Suprapubic skin (tissue), 4 donors: ENCODE measurements around the gene MYL6B. TPM values are rescaled to one million over a fixed set of nuclear protein-coding genes. Genes with fewer than 3 reads are reported as not detected.

Experiments used
- DNase-seq, 2 donors: peaks; one replicate each; pipeline ENCODE4 v3.0.0-alpha.2; 2019; ENCODE audit warnings: low spot score in 2 of 2
- H3K27ac ChIP-seq: fragments of 200-600 bp; sonication (generic); one replicate; pipeline ENCODE4 v1.5.1; 2019
- H3K27me3 ChIP-seq: fragments of 200-600 bp; sonication (generic); one replicate; pipeline ENCODE4 v1.5.1; 2019
- H3K36me3 ChIP-seq: fragments of 200-600 bp; sonication (generic); one replicate; pipeline ENCODE4 v1.5.1; 2019
- H3K4me1 ChIP-seq: fragments of 200-600 bp; sonication (generic); one replicate; pipeline ENCODE4 v1.5.1; 2019
- H3K4me3 ChIP-seq: fragments of 200-600 bp; sonication (generic); one replicate; pipeline ENCODE4 v1.5.1; 2019; ENCODE audit warnings: mild to moderate bottlenecking
- H3K9me3 ChIP-seq: fragments of 200-600 bp; sonication (generic); one replicate; pipeline ENCODE4 v1.5.1; 2019
- CTCF ChIP-seq, 2 donors: fragments of 200-600 bp in 1 of 2; fragments of 450-650 bp in 1 of 2; sonication (generic) in 1 of 2; IDR thresholded peaks; one replicate each; pipeline ENCODE4 v1.5.1; 2016 to 2019; ENCODE audit warnings: antibody characterized with exemption in 2 of 2, mild to moderate bottlenecking in 1 of 2, moderate library complexity in 1 of 2
- EP300 ChIP-seq: sonication (generic); formaldehyde crosslinking; IDR thresholded peaks from one replicate; pipeline ENCODE4 v1.6.1; 2017; ENCODE audit warnings: antibody characterized with exemption
- POLR2A ChIP-seq, 2 donors: fragments of 450-650 bp; IDR thresholded peaks; one replicate each; pipeline ENCODE4 v1.6.1; 2017; ENCODE audit warnings: antibody characterized with exemption in 2 of 2, mild to moderate bottlenecking in 2 of 2, moderate library complexity in 2 of 2
- POLR2AphosphoS5 ChIP-seq, 3 donors: sonication (generic); formaldehyde crosslinking; IDR thresholded peaks; one replicate each; pipeline ENCODE4 v1.6.1; 2017; ENCODE audit warnings: antibody characterized with exemption in 3 of 3
- WGBS: methylation state at CpG from one replicate; pipeline ENCODE4 v1.1.5; 2018; 5-methylcytosine and 5-hydroxymethylcytosine counted together
- total RNA-seq, 4 donors: library from RNA; depleted of rRNA; stranded (reverse); fragments of >200 nt; gene quantifications; one replicate each; pipeline ENCODE4 v1.1.0, GENCODE V29; 2016

Gene MYL6B
- total RNA-seq, 4 donors from 2014 or later: 28.3 to 37.4 (median 28.5) TPM

- peak in 1 of 2 donors; percentile 84 for DNase-seq
- peaks cover 46% of the 10 kb centered on the region for H3K36me3 ChIP-seq
These were observed 47.4 kb upstream of the MYL6B start for GRCh38 chr12:56104815-56105608.

GRCh38 chr12:56105609-56105902 is 46.8 kb upstream of the MYL6B start:
- Histone ChIP-seq H3K4me3 (peak overlapping the region; percentile 85), H3K9me3 (no peaks in the 10 kb centered on the region), H3K27me3 (no peaks in the 10 kb centered on the region), H3K4me1 (peaks cover 42% of the 10 kb centered on the region), H3K27ac (no peak overlapping the region), H3K36me3 (peaks cover 52% of the 10 kb centered on the region)
- WGBS: 23% methylated on average over 2 of the region's 2 CpGs
- TF ChIP-seq POLR2A (IDR thresholded peaks at IDR 0.05): no peak
- TF ChIP-seq POLR2AphosphoS5 (IDR thresholded peaks at IDR 0.05): no peak
- no peak for TF ChIP-seq CTCF (IDR thresholded peaks at IDR 0.05)
- TF ChIP-seq EP300: no peak
- DNase-seq: no peak

More at GRCh38 chr12:56104815-56105608, 47.4 kb upstream of the MYL6B start:
- no peaks in the 10 kb centered on the region for H3K27me3 ChIP-seq
- H3K4me1 ChIP-seq: peaks cover 38% of the 10 kb centered on the region
- TF ChIP-seq POLR2AphosphoS5 (IDR thresholded peaks at IDR 0.05) (no peak), EP300 (no peak), CTCF (IDR thresholded peaks at IDR 0.05) (no peak), POLR2A (IDR thresholded peaks at IDR 0.05) (no peak)
- no peaks in the 10 kb centered on the region for H3K9me3 ChIP-seq
- H3K4me3 ChIP-seq: peak overlapping the region; percentile 85
- peak overlapping the region; percentile 93 for H3K27ac ChIP-seq
- under 1% methylated on average over 40 of the region's 40 CpGs for WGBS

- TF ChIP-seq POLR2A (IDR thresholded peaks at IDR 0.05) (no peak), POLR2AphosphoS5 (IDR thresholded peaks at IDR 0.05) (no peak), EP300 (no peak), CTCF (IDR thresholded peaks at IDR 0.05) (no peak)
- no peak for DNase-seq
- Histone ChIP-seq H3K4me3 (no peak overlapping the region), H3K27me3 (no peaks in the 10 kb centered on the region), H3K4me1 (peaks cover 45% of the 10 kb centered on the region), H3K9me3 (no peaks in the 10 kb centered on the region), H3K27ac (no peak overlapping the region), H3K36me3 (peaks cover 57% of the 10 kb centered on the region)
- 88% methylated on average over 3 of the region's 3 CpGs for WGBS
These were observed 45.1 kb upstream of the MYL6B start for GRCh38 chr12:56107242-56107641.

- WGBS: 65% methylated on average over 5 of the region's 5 CpGs
- H3K27ac ChIP-seq: peak overlapping the region; percentile 74
- DNase-seq: no peak
- no peaks in the 10 kb centered on the region for H3K9me3 ChIP-seq
- no peaks in the 10 kb centered on the region for H3K27me3 ChIP-seq
- H3K4me1 ChIP-seq: peaks cover 29% of the 10 kb centered on the region
- no peak for TF ChIP-seq POLR2A (IDR thresholded peaks at IDR 0.05)
- TF ChIP-seq EP300: no peak
- no peak for TF ChIP-seq POLR2AphosphoS5 (IDR thresholded peaks at IDR 0.05)
- TF ChIP-seq CTCF (IDR thresholded peaks at IDR 0.05): no peak
- H3K4me3 ChIP-seq: no peak overlapping the region
- peaks cover 72% of the 10 kb centered on the region for H3K36me3 ChIP-seq
These were observed 41.8 kb upstream of the MYL6B start for GRCh38 chr12:56110571-56110970.

- TF ChIP-seq POLR2AphosphoS5 (IDR thresholded peaks at IDR 0.05): no peak
- TF ChIP-seq EP300: no peak
- no peak for TF ChIP-seq POLR2A (IDR thresholded peaks at IDR 0.05)
- TF ChIP-seq CTCF (IDR thresholded peaks at IDR 0.05): no peak
- 96% methylated on average over 1 of the region's 1 CpG for WGBS
- H3K27ac ChIP-seq: no peak overlapping the region
- H3K36me3 ChIP-seq: peaks cover 46% of the 10 kb centered on the region
- peaks cover 29% of the 10 kb centered on the region for H3K4me1 ChIP-seq
- no peaks in the 10 kb centered on the region for H3K9me3 ChIP-seq
- no peak overlapping the region for H3K4me3 ChIP-seq
- no peak for DNase-seq
- no peaks in the 10 kb centered on the region for H3K27me3 ChIP-seq
These were observed 38.3 kb upstream of the MYL6B start for GRCh38 chr12:56114084-56114483.
